ENCODE data around the gene COX19.
"Not testable (repeated sequence)": the region's sequence is repeated elsewhere in the genome, so short reads cannot be mapped to it uniquely, and the experiment has no call there.

Gene COX19

DNA sequence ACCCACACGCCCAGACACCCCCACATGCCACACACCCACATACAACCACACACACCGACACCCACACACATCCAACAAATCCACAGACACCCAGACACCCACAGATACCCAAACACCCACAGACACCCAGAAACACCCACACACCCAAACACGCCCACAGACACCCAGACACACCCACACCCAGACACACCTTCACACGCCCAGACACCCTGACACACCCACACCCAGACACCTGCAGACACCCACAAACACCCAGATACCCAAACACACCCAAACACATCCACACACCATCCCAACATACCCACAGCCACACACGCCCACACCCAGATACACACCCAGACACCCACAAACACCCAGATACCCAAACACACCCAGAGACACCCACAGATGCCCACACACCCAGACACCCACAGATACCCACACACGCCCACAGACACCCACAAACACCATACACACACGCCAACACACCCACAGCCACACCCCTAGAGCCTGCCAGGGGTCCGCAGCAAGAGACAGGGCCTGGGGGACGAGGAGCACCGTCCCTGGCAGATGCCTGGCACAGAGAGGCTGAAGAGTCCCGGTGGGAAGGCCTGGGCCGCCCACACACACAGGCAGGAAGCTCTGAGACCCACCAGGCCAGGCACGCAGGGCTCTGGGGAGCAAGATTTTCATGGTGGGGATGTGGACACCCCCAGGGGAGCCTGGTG lies 36.1 kb upstream of the COX19 start:
- DNase-seq (ENCODE audit: low spot score): no peak

DNA sequence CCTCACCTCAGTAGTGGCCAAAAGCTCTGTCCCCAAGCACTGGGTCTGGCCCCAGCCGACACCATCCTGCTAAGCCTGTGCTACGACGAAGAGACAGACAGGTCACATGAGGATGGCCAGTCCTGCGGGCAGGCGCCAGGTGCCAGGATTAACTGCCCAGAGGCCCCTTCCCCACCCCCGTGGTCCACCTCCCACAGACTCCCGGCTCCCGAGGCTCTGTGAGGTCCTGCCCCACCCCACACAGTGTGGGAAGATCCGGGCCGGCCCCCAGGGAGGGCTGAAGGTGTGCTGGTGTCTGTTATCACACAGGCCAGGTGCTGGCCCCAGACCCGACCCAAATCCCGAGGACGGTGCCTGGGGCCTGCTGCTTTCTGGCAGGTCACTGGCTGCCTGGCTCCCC lies 34.9 kb upstream of the COX19 start:
- DNase-seq (ENCODE audit: low spot score): no peak

DNA sequence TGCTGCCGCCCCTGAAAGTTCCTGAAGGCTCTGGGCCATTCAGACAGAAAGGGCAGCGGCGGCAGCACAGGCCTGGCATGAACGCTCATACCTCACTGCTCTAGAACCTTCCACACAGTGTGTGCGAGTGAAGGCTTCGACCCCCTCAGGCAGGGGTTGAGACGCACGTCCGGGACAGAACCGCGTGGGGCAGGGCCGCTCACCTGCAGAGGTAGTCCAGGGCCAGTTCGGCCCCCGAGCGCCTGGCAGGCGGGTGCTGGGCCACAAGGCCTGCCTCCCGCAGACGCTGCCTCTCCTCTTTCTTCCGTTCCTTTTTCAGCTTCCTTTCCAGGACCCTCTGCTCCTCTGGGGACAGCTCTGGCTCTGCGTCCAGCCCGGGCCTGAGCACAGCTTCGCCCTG lies 34.4 kb upstream of the COX19 start:
- no peak for DNase-seq (ENCODE audit: low spot score)

DNA sequence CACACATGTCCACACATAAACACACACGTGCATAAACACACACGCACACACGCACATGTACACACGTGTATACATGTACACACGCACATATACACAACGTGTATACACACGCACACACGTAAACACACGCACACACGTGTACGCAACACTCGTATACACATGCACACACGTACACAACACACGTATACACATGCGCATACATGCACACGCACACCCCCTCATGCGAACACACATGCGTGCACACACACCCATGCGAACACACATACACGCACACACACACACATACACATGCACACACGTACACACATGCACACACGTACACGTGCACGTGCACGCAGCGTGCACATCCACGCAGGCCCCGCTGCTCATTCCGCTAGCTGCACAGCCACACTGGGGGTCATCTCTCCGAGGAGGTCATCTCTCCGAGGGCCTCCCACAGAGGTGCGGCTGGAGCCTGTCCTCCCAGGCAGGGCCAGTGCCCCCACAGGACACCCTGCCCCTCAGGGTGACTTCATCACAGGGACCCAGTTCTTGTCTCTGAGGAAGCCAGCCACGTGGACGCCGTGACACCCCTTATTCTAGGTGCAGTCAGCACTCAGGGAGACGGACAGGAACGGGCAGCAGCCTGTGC lies 33.5 kb upstream of the COX19 start:
- DNase-seq (ENCODE audit: low spot score): no peak

DNA sequence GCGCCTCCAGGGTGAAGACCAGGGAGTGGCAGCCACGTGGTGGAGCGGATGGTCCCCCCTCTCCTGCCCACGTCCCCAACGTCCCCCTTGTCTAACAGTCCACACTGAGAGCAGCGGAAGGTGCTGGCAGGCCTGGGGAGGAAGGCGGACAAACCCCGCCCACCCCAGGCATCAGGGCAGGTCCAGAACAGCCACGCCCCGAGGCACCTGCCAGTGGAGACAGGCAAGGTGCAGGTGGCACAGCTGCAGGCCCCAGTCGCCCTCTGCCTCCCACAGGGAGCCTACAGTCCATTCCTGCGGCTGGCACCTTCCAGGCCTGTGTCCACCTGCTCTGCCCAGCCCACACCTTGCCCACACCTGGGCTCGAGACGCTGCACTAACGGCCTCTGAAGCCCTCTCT lies 32.6 kb upstream of the COX19 start:
- DNase-seq (ENCODE audit: low spot score): no peak

DNA sequence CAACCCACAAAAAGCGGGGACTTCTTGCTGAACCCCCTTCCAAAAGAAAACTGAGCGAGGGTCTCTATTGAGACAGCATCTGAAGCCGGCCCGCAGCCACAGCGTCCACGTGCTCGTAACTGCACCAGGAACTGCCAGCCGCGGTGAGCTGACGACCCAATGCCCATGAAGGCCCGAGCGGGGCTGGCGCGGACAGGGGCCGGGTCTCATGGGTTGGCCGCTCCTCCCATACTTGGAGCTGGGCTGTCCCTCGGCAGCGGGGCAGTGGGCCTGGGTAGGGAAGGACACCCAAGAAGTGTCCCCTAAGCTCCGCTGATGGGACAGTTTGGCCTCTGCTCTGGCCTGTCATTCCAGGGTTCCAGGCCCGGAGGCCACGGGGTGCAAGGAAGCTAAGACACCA lies 30.0 kb upstream of the COX19 start:
- no peak for DNase-seq (ENCODE audit: low spot score)

DNA sequence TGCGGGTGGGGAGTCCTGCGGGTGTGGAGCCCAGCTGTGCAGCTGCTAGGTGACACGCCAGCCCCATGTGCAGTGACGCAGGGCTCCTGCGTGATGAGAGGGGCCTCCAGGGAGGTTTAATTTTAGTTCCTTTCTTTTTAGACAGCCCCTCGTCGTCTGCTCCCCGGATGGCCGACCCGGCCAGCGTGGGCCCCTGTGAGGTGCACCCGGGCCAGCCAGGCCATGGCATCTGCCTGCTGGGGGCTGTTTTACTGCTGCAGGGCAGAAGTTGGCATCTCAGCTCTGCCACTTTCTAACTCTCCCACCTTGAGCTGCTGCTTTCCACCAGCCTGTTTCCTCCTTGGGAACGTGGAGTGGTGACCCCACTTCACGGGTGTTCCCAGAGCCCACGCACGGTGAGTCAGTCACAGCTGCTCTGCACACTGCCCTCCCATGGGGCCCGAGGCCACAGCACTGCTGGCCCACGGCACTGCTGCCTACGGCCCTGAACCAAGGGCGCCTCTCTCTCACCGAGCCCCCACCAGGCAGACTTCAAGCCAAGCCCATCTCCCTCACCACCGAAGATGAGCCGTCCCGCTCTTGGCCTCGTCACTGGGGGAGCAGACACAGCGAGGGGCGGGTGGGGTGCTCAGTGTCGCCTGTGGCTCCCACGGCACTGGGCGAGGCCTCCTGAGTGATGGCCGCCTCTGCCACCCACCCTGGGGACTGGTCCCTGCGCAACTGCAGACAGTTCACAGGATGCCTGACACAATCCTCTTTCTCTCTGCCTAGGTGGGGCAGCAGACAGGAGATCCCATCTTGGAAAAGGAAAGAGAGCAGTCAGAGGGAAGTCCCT lies 28.9 kb upstream of the COX19 start:
- no peak for DNase-seq (ENCODE audit: low spot score)

DNA sequence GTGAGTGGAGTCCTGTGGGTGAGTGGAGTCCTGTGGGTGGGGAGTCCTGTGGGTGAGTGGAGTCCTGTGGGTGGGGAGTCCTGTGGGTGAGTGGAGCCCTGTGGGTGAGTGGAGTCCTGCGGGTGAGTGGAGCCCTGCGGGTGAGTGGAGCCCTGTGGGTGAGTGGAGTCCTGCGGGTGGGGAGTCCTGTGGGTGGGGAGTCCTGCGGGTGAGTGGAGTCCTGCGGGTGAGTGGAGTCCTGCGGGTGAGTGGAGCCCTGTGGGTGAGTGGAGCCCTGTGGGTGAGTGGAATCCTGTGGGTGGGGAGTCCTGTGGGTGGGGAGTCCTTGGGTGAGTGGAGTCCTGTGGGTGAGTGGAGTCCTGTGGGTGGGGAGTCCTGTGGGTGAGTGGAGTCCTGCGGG lies 27.1 kb upstream of the COX19 start:
- DNase-seq (ENCODE audit: low spot score): not testable (repeated sequence)

DNA sequence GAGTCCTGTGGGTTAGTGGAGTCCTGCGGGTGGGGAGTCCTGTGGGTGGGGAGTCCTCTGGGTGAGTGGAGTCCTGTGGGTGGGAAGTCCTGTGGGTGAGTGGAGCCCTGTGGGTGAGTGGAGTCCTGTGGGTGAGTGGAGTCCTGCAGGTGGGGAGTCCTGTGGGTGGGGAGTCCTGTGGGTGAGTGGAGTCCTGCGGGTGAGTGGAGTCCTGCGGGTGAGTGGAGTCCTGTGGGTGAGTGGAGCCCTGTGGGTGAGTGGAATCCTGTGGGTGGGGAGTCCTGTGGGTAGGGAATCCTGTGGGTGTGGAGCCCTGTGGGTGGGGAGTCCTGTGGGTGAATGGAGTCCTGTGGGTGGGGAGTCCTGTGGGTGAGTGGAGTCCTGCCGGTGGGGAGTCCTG lies 26.7 kb upstream of the COX19 start:
- DNase-seq (ENCODE audit: low spot score): not testable (repeated sequence)

DNA sequence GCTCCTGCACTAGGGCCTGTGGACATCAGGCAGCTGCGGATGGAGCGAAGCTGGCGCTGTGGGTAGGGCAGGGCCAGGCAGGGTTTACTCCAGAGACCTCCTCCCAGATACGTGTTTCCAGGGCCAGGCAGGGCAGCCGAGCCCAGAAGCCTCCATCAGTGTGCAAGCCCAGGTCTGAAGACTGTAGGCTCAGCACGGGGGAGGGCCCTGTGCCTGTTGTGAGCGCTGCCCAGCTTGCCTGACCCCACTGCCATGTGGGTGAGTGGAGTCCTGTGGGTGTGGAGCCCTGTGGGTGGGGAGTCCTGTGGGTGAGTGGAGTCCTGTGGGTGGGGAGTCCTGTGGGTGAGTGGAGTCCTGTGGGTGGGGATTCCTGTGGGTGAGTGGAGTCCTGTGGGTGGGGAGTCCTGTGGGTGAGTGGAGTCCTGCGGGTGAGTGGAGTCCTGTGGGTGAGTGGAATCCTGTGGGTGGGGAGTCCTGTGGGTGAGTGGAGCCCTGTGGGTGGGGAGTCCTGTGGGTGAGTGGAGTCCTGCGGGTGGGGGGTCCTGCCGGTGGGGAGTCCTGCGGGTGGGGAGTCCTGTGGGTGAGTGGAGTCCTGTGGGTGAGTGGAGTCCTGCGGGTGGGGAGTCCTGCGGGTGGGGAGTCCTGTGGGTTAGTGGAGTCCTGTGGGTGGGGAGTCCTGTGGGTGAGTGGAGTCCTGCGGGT lies 25.9 kb upstream of the COX19 start:
- DNase-seq (ENCODE audit: low spot score): not testable (repeated sequence)

DNA sequence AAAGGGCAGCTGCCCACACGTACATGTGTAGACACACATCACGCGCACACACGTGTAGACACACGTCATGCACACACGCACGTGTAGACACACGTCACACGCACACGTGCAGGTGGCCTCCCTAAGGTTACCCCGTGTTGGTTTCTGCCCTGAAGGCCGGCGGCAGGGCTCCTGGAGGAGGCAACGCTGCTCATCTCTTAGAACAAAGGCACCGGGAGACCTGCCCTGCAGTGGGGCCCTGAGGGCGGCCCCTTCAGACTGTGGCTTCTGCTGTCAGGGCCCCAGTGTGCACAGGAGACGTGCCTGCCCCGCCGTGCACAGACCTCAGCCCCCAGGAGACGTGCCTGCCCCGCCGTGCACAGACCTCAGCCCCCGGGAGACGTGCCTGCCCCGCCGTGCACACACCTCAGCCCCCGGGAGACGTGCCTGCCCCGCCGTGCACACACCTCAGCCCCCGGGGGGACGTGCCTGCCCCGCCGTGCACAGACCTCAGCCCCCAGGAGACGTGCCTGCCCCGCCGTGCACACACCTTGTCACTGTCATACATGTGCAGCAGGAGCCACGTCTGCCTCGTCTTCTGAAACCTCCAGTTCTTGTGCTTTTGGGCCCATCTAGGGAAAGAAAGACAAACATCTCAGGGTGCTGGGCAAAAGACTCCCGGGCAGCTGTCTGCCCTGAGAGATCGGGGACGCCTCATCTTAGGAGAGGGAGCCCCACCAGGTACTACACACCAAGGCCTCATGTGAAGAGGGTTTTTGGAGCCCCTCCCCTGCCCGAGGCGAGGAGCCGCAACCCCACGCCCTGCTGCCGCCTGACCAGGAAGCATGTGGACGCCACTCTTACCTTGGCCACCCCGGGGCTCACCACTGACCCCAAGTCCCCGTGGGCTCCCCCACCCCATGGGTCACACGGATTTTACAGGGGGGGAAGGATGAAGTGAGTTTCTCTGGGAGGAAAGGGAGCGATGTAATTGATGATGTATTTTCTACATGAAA lies 24.9 kb upstream of the COX19 start:
- no peak for DNase-seq (ENCODE audit: low spot score)

DNA sequence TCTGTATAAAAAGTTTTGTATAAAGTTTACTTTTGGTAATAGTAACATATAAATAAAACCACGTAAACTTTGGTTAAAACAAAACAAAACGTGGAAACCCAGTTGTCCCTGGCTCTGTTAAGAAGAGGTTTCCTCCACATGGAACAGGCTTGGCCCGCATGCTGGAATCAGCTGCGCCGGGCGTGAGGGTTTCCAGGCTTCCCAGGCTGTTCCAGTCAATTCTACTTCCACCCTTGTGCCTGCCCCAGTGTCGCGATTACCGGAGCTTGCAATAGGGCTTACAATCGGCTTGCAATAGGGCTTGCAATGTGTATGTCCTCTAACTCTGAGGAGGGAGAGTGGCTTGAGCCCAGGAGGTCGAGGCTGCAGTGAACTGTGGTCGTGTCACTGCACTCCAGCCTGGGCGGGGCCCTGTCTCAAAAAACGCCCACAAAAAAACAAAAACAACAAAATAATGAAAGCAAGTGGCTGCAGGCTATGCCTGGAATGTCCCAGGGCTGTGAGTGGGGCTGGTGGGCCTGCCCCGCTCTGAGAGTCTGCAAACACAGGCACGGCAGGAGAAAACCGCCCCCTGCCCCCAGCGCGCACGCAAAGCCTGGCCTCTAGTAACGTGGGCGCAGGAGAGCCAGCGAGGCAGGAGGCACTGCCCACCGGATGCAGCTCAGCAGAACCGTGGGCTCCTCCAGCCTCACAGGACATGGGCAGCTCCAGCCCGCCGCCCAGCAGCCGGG lies 24.0 kb upstream of the COX19 start:
- DNase-seq (ENCODE audit: low spot score): no peak

DNA sequence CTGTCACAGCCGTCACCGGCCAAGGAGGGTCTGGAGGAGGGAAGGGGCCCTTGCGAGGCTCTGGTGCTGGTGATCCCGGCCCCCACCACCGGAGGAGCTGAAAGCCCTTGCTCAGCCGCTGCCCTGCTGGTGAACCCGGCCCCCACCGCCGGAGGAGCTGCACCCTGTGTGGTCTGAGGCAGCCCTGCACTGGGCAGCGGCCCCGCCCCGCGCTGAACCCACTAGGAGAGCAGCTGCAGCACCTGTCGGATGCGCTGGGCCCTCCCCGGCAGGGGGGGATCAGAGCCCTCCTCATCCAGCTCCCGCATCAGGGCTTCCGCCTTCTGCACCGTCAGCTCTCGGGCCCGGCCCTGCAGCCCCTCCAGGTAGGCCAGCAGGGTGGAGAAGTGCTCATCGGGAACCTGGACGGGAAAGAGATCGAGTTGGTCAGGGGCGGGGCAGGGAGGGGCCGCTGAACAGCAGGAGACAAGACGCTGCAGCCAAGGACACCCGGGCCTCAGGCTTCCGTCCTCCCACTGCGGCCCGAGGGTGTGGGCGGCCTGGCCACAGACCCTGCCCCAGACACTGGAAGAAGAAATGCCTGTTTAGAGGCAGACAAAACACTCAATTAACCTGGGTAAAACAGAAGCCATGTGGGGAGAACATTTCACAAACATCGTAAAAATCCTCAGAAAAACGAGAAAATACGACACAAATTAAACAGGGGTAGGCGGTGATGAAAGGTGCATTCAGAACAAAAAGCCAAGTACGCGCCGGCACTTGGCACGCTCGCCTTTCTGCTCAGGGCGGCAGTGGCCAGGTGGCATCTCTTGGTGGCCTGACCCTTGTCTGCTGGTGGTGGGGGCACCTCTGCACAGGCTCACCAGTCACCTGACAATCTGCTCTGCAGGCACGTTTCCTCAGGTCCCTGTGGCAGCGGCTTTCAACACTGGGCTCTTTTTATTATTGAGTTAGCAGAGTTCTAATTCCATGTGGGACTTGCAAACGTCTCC lies 22.4 kb upstream of the COX19 start:
- peak; percentile 73 for DNase-seq (ENCODE audit: low spot score)

DNA sequence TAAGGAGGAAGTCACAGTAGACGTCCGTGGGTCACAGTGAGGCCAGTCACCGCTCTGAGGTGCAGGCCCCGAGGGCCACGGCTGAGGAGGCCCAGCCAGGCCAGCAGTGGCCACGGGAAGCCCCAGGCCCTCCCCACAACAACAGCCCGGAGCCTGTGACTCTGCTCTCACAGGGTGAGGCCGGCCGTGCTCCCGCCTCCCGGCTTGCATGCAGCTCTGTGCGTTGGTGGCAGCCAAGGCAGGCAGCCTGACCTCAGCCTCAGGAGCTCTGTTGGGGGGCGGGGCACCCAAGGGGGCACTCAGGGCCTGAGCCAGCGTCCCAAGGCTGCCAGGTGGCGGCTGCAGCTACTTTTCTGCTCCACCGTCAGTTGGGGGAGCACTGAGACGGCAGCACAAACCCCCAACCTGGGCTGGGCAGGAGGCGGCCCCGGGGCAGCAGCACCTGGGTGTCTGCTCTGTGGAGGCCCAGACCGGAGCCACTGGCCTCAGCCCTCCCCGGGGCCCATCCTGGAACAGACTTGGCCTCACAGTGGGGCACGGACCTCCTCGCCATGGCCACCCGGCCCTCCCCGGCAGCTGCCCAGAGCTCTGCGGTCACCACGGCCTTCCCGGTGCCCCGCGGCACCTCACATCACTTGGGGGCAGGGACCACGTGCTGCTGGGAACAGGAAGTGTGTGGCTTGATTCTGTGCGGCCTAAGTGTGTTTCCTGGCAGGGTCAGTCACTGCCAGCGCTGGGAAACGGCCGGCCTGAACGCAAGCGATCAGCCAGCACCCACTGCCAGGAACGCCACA lies 20.9 kb upstream of the COX19 start:
- DNase-seq (ENCODE audit: low spot score): no peak

DNA sequence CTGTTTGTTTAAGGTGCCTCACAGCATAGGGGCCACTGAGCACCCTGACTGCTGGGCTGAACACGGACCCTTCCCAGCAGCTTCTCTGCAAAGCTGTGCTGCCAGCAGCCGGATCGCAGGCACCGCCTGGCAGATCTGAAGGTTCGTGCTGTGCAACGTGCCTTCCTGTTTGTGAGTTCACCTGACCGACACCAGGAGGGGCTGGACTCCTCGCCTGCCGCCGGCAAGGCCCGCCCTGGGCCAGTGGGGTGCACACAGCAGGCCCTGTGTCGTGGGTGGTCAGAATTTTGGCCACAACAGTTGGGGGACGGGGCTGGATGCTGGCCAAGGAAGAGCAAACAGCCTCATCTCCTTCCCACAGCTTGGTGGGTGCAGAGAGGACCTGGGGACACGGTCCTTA lies 20.2 kb upstream of the COX19 start:
- no peak for DNase-seq (ENCODE audit: low spot score)

DNA sequence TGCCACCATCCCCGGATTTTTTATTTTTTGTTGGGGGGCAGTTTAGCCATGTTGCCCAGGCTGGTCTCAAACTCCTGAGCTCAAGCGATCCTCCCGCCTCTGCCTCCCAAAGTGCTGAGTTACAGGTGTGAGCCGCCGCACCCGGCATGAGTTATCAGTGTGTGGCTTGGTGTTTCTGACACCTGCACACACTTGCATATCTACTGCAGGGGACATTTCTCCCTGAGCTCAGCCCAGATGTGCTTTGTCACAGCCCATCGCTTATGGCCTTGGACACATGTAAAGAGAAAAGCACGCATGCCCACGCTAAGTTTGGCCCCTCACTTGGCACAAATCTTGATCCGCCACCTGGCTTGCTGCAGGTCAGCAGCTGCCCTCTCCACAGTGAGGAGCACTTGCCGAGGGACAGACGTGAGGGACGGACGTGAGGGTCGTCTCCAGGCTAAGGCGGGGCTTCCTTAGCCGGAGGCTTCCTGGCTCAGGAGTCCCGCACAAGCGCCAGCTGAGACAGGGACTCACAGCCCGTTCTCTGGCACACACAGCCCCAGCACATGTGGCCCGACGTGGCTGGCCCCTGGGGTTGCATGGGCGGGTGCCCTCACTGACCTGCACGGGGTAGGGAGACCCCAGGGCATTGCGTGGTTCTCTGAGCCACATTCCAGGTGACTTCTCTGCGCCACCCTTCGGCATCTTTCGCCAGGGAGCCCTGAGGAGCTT lies 19.4 kb upstream of the COX19 start:
- DNase-seq (ENCODE audit: low spot score): no peak
